Measurements from ENCODE around the gene KSR2.
"Not testable (repeated sequence)": the region's sequence is repeated elsewhere in the genome, so short reads cannot be mapped to it uniquely, and the experiment has no call there.

KSR2 gene

GRCh38 chr12:117821480-117822175 lies 147.2 kb downstream of the KSR2 start:
- FAIRE-seq, result no peak
- TF ChIP-seq POLR2AphosphoS5 (IDR thresholded peaks at IDR 0.05; ENCODE audit: low read depth, low read length) (no peak), POLR2A (IDR thresholded peaks at IDR 0.05; ENCODE audit: low read depth, low read length) (no peak), SPI1 (IDR thresholded peaks at IDR 0.05; ENCODE audit: low read depth, low read length) (no peak), POU2F2 (IDR thresholded peaks at IDR 0.05; ENCODE audit: low read depth, low read length) (no peak), TAF1 (IDR thresholded peaks at IDR 0.05; ENCODE audit: low read depth, low read length) (no peak), PAX5 (IDR thresholded peaks at IDR 0.05; ENCODE audit: insufficient read depth, low read length, severe bottlenecking) (no peak)
- DNase-seq (ENCODE audit: insufficient read length, low spot score), result no peak

- TF ChIP-seq POU2F2 (IDR thresholded peaks at IDR 0.05; ENCODE audit: low read depth, low read length) (no peak), TAF1 (IDR thresholded peaks at IDR 0.05; ENCODE audit: low read depth, low read length) (no peak), POLR2AphosphoS5 (IDR thresholded peaks at IDR 0.05; ENCODE audit: low read depth, low read length) (no peak)
- FAIRE-seq, result no peak
- no peak for DNase-seq (ENCODE audit: insufficient read length, low spot score)
Measured at GRCh38 chr12:117820216-117820907, 148.4 kb downstream of the KSR2 start.

DNA sequence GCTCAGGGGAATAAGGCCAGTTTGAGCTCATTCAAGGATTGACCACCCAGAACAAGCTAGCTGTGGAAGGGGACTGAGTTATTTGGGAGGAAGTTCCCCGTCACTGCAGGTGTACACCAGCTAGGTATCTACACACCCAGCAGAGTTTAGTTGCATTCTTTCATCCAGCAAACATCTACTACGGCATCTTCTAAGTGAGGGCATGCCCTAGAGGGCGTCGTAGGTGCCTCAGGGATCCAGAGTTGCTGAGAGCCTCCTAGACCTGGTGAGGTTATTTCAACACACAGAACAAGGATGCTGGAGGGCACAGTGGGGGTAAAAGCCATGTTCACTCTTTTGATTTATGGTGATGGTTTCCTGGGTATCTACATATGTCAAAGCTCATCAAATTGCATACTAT lies 149.6 kb downstream of the KSR2 start:
- no peak for TF ChIP-seq TAF1 (IDR thresholded peaks at IDR 0.05; ENCODE audit: low read depth, low read length)
- TF ChIP-seq POLR2A (IDR thresholded peaks at IDR 0.05; ENCODE audit: low read depth, low read length), result no peak
- no peak for TF ChIP-seq PAX5 (IDR thresholded peaks at IDR 0.05; ENCODE audit: insufficient read depth, low read length, severe bottlenecking)
- TF ChIP-seq POLR2AphosphoS5 (IDR thresholded peaks at IDR 0.05; ENCODE audit: low read depth, low read length), result no peak
- no peak for TF ChIP-seq SPI1 (IDR thresholded peaks at IDR 0.05; ENCODE audit: low read depth, low read length)
- TF ChIP-seq POU2F2 (IDR thresholded peaks at IDR 0.05; ENCODE audit: low read depth, low read length), result no peak

GRCh38 chr12:117818400-117818799 lies 150.4 kb downstream of the KSR2 start:
- FAIRE-seq (no peak), DNase-seq (ENCODE audit: insufficient read length, low spot score) (no peak)
- TF ChIP-seq POLR2AphosphoS5 (IDR thresholded peaks at IDR 0.05; ENCODE audit: low read depth, low read length) (no peak), POLR2A (IDR thresholded peaks at IDR 0.05; ENCODE audit: low read depth, low read length) (no peak), SPI1 (IDR thresholded peaks at IDR 0.05; ENCODE audit: low read depth, low read length) (no peak), PAX5 (IDR thresholded peaks at IDR 0.05; ENCODE audit: insufficient read depth, low read length, severe bottlenecking) (no peak), POU2F2 (IDR thresholded peaks at IDR 0.05; ENCODE audit: low read depth, low read length) (no peak), TAF1 (IDR thresholded peaks at IDR 0.05; ENCODE audit: low read depth, low read length) (no peak)

More for the DNA sequence above, 149.6 kb downstream of the KSR2 start:
- DNase-seq (ENCODE audit: insufficient read length, low spot score), result no peak
- FAIRE-seq, result no peak

DNA sequence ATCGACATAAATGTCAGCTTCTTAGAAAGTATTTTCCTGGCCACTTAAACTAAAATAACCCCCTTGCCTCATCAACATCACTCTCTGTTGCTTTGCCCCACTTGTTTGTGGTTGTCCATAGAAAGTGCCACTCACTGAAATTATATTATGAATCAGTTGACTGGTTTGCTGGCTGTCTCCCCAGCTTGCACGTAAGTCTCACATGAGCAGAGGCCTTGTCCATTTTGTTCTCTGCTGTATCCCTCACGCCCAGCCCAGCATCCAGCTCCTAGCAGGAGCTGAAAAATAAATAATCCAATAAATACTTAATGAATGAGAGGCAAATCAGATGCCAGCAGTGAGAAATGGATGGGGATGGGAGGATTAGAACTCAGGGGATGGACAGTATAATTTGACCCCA lies 159.3 kb downstream of the KSR2 start:
- no peak for DNase-seq (ENCODE audit: insufficient read length, low spot score)
- TF ChIP-seq TAF1 (IDR thresholded peaks at IDR 0.05; ENCODE audit: low read depth, low read length), result no peak
- TF ChIP-seq POLR2A (IDR thresholded peaks at IDR 0.05; ENCODE audit: low read depth, low read length), result no peak
- TF ChIP-seq PAX5 (IDR thresholded peaks at IDR 0.05; ENCODE audit: insufficient read depth, low read length, severe bottlenecking), result no peak
- no peak for TF ChIP-seq POLR2AphosphoS5 (IDR thresholded peaks at IDR 0.05; ENCODE audit: low read depth, low read length)
- TF ChIP-seq SPI1 (IDR thresholded peaks at IDR 0.05; ENCODE audit: low read depth, low read length), result no peak
- TF ChIP-seq POU2F2 (IDR thresholded peaks at IDR 0.05; ENCODE audit: low read depth, low read length), result no peak
- FAIRE-seq, result no peak

DNA sequence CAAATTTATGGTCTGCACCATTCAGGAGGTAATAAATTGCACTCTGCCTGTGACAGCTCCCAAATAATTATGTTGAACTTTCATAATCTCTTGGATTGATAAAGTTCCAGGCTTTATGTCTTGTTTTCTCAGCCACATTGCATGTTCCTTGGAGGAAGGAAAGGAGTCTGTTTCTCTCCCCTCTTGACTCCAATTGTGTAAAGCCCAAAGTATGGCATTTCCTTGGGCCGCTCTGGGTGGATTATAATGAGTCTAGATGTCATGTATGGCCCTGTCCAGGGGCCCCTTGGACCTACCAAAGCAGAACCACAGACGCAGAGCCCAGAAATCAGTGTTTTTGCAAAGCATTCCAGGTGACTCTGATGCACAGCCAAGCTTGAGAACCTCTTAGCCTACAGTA lies 160.8 kb downstream of the KSR2 start:
- FAIRE-seq, result no peak
- TF ChIP-seq PAX5 (IDR thresholded peaks at IDR 0.05; ENCODE audit: insufficient read depth, low read length, severe bottlenecking) (no peak), POLR2A (IDR thresholded peaks at IDR 0.05; ENCODE audit: low read depth, low read length) (no peak), SPI1 (IDR thresholded peaks at IDR 0.05; ENCODE audit: low read depth, low read length) (no peak), TAF1 (IDR thresholded peaks at IDR 0.05; ENCODE audit: low read depth, low read length) (no peak), POU2F2 (IDR thresholded peaks at IDR 0.05; ENCODE audit: low read depth, low read length) (no peak), POLR2AphosphoS5 (IDR thresholded peaks at IDR 0.05; ENCODE audit: low read depth, low read length) (no peak)

GRCh38 chr12:117807355-117807754 lies 161.4 kb downstream of the KSR2 start:
- DNase-seq (ENCODE audit: insufficient read length, low spot score), result no peak
- TF ChIP-seq SPI1 (IDR thresholded peaks at IDR 0.05; ENCODE audit: low read depth, low read length) (no peak), POLR2AphosphoS5 (IDR thresholded peaks at IDR 0.05; ENCODE audit: low read depth, low read length) (no peak), POLR2A (IDR thresholded peaks at IDR 0.05; ENCODE audit: low read depth, low read length) (no peak), POU2F2 (IDR thresholded peaks at IDR 0.05; ENCODE audit: low read depth, low read length) (no peak), TAF1 (IDR thresholded peaks at IDR 0.05; ENCODE audit: low read depth, low read length) (no peak), PAX5 (IDR thresholded peaks at IDR 0.05; ENCODE audit: insufficient read depth, low read length, severe bottlenecking) (no peak)
- no peak for FAIRE-seq

More for the DNA sequence above, 160.8 kb downstream of the KSR2 start:
- DNase-seq (ENCODE audit: insufficient read length, low spot score), result no peak

DNA sequence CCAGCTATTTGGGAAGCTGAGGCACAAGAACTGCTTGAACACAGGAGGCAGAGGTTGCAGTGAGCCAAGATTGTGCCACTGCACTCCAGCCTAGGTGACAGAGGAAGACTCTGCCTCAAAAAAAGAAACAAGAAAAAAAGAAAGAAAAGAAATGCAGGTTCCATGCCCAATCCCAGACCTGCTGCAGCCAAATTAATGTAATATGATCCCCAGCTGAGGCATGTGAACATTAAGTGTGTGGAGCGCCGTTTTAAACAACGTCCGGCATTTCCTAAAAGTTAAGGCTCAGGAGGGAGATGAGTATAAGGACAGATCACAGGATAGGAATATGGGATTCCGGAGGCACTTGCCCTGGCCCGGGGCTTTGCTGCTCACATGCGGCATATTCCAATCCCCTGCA lies 162.9 kb downstream of the KSR2 start:
- FAIRE-seq, result no peak

GRCh38 chr12:117803001-117803400 lies 165.8 kb downstream of the KSR2 start:
- TF ChIP-seq POU2F2 (IDR thresholded peaks at IDR 0.05; ENCODE audit: low read depth, low read length) (no peak), SPI1 (IDR thresholded peaks at IDR 0.05; ENCODE audit: low read depth, low read length) (no peak)
- no peak for FAIRE-seq
- DNase-seq (ENCODE audit: insufficient read length, low spot score), result no peak

More for the DNA sequence above, 162.9 kb downstream of the KSR2 start:
- no peak for DNase-seq (ENCODE audit: insufficient read length, low spot score)
- TF ChIP-seq TAF1 (IDR thresholded peaks at IDR 0.05; ENCODE audit: low read depth, low read length) (no peak), POU2F2 (IDR thresholded peaks at IDR 0.05; ENCODE audit: low read depth, low read length) (no peak), POLR2A (IDR thresholded peaks at IDR 0.05; ENCODE audit: low read depth, low read length) (no peak), SPI1 (IDR thresholded peaks at IDR 0.05; ENCODE audit: low read depth, low read length) (no peak), POLR2AphosphoS5 (IDR thresholded peaks at IDR 0.05; ENCODE audit: low read depth, low read length) (no peak), PAX5 (IDR thresholded peaks at IDR 0.05; ENCODE audit: insufficient read depth, low read length, severe bottlenecking) (no peak)

GRCh38 chr12:117800711-117801110 lies 168.1 kb downstream of the KSR2 start:
- DNase-seq (ENCODE audit: insufficient read length, low spot score); FAIRE-seq: not testable (repeated sequence)

All from GM12891 (cell line).